Right lobe of liver (tissue), 6 donors: ENCODE results near the gene MAP3K4. TPM values are rescaled to one million over a fixed set of nuclear protein-coding genes. Genes with fewer than 3 reads are reported as not detected.
A peak's percentile ranks its signal among the peaks of the same experiment; 100 is the strongest.
"Not testable (repeated sequence)": the region's sequence is repeated elsewhere in the genome, so short reads cannot be mapped to it uniquely, and the experiment has no call there.

Experiments
- ATAC-seq, 4 donors: fragments of 200-7000 bp; cut with Tn5 transposase; one replicate each; pipeline ENCODE4 v1.9.1; 2020; ENCODE audit warnings: mild to moderate bottlenecking in 4 of 4, moderate library complexity in 4 of 4
- DNase-seq, 3 donors: peaks; one replicate each; pipeline ENCODE4 v3.0.0-alpha.2; 2020
- H3K27ac ChIP-seq, 3 donors: fragments of 200-600 bp; one replicate each; pipeline ENCODE4 v1.8.0; 2022
- H3K27me3 ChIP-seq, 2 donors: fragments of 200-600 bp; one replicate each; pipeline ENCODE4 v1.8.0; 2022
- H3K36me3 ChIP-seq, 4 donors: fragments of 200-600 bp; sonication (generic) in 1 of 4; one replicate each; pipeline versions ENCODE4 v1.5.1 to v1.8.0; 2017 to 2022; ENCODE audit warnings: control low read depth in 1 of 4
- H3K4me1 ChIP-seq, 4 donors: fragments of 200-600 bp; sonication (generic) in 1 of 4; one replicate each; pipeline versions ENCODE4 v1.5.1 to v1.8.0; 2017 to 2022; ENCODE audit warnings: control low read depth in 1 of 4
- H3K4me3 ChIP-seq, 3 donors: fragments of 200-600 bp; one replicate each; pipeline ENCODE4 v1.8.0; 2022
- H3K9me3 ChIP-seq, 4 donors: fragments of 200-600 bp; sonication (generic) in 1 of 4; one replicate each; pipeline versions ENCODE4 v1.5.1 to v1.8.0; 2017 to 2022; ENCODE audit warnings: control low read depth in 1 of 4
- CTCF ChIP-seq, 4 donors: fragments of 200-600 bp in 3 of 4; fragments of 450-650 bp in 1 of 4; IDR thresholded peaks; one replicate each; pipeline versions ENCODE4 v1.5.1 to v1.8.0; 2016 to 2022; ENCODE audit warnings: antibody characterized with exemption in 4 of 4, mild to moderate bottlenecking in 2 of 4
- POLR2A ChIP-seq: fragments of 450-650 bp; IDR thresholded peaks from one replicate; pipeline ENCODE4 v1.6.1; 2017; ENCODE audit warnings: antibody characterized with exemption, mild to moderate bottlenecking
- WGBS: methylation state at CpG from one replicate; pipeline ENCODE4 v1.1.6; 2018; ENCODE audit warnings: low coverage, low lambda C conversion rate; ENCODE audit not compliant: insufficient coverage; ENCODE audit errors: missing lambda C conversion rate; 5-methylcytosine and 5-hydroxymethylcytosine counted together
- intact Hi-C, 2 donors: fragments of 100-400 bp; cut with DNase I; formaldehyde crosslinking; loops; one replicate each; pipeline versions ENCODE4 v1.11.2 to v1.14.1; 2022
- total RNA-seq, 6 experiments: library from RNA; depleted of rRNA in 2 of 6; stranded (reverse); fragments of >200 nt in 2 of 6; fragmentation: NEBNext Ultra II Directional in 3 of 6; extraction: Animal tissue kit (Norgen Biotek cat#: 25700) in 3 of 6; gene quantifications; one replicate each; pipeline versions ENCODE4 v1.1.0 to v1.2.4, GENCODE V29; 2016 to 2023
- donor health status: DM: no; HTN: yes; CAD: no.
- donor health status: DM: no; HTN: no; CAD: no.
- donor health status: DM: no; HTN: no; CAD: no.
- donor health status: DM: no; HTN: yes; CAD: no.
- donor health status: DM: no; HTN: yes; CAD: no.

Gene MAP3K4
- total RNA-seq, 6 experiments from 2014 or later: 9.4 to 20.5 (median 13.1) TPM

- TF ChIP-seq POLR2A: no peak
- no peak for TF ChIP-seq CTCF (IDR thresholded peaks at IDR 0.05)
- no peak overlapping the region for H3K27ac ChIP-seq
- WGBS: 75% methylated on average over 7 of the region's 7 CpGs
- no peak overlapping the region for H3K4me3 ChIP-seq
- H3K36me3 ChIP-seq: peaks cover 0 to 40% (median 1%) of the 10 kb centered on the region in 4 donors
- H3K9me3 ChIP-seq: no peaks in the 10 kb centered on the region
- no peaks in the 10 kb centered on the region for H3K4me1 ChIP-seq
- ATAC-seq (peak in 3 of 4 donors; percentile 40 to 68 (median 67)), DNase-seq (no peak)
- H3K27me3 ChIP-seq: no peaks in the 10 kb centered on the region
- intact Hi-C loops: no loop called here
Measured at GRCh38 chr6:161117308-161117707, 125.7 kb downstream of the MAP3K4 start.

GRCh38 chr6:161117942-161118341 lies 126.4 kb downstream of the MAP3K4 start:
- no peaks in the 10 kb centered on the region for H3K4me1 ChIP-seq
- H3K27ac ChIP-seq: no peak overlapping the region
- H3K4me3 ChIP-seq: no peak overlapping the region
- peaks cover 0 to 35% (median 1%) of the 10 kb centered on the region in 4 donors for H3K36me3 ChIP-seq
- 100% methylated on average over 2 of the region's 2 CpGs for WGBS
- intact Hi-C loops: no loop called here
- DNase-seq: no peak
- no peak for ATAC-seq
- H3K27me3 ChIP-seq: no peaks in the 10 kb centered on the region
- no peaks in the 10 kb centered on the region for H3K9me3 ChIP-seq
- TF ChIP-seq POLR2A (no peak), CTCF (IDR thresholded peaks at IDR 0.05) (no peak)

GRCh38 chr6:161123319-161123718 lies 131.8 kb downstream of the MAP3K4 start:
- intact Hi-C loops, H3K36me3 ChIP-seq, DNase-seq, ATAC-seq, H3K27me3 ChIP-seq, H3K4me1 ChIP-seq, H3K27ac ChIP-seq, H3K4me3 ChIP-seq, H3K9me3 ChIP-seq: not testable (repeated sequence)

- intact Hi-C loops: no loop called here
- TF ChIP-seq CTCF (IDR thresholded peaks at IDR 0.05) (no peak), POLR2A (no peak)
- H3K4me1 ChIP-seq: no peaks in the 10 kb centered on the region
- H3K9me3 ChIP-seq: peaks cover 0 to 5% (median 0%) of the 10 kb centered on the region in 4 donors
- no peak for ATAC-seq
- H3K27ac ChIP-seq: no peak overlapping the region
- no peak for DNase-seq
- no peaks in the 10 kb centered on the region for H3K27me3 ChIP-seq
- 92% methylated on average over 2 of the region's 2 CpGs for WGBS
- H3K4me3 ChIP-seq: no peak overlapping the region
- no peaks in the 10 kb centered on the region for H3K36me3 ChIP-seq
Measured at GRCh38 chr6:161125591-161125990, 134.0 kb downstream of the MAP3K4 start.

- no peaks in the 10 kb centered on the region for H3K27me3 ChIP-seq
- H3K4me1 ChIP-seq: no peaks in the 10 kb centered on the region
- TF ChIP-seq POLR2A (no peak), CTCF (IDR thresholded peaks at IDR 0.05) (no peak)
- WGBS: 100% methylated on average over 1 of the region's 7 CpGs
- no peak overlapping the region for H3K4me3 ChIP-seq
- no peak overlapping the region for H3K27ac ChIP-seq
- ATAC-seq (no peak), DNase-seq (no peak)
- no peaks in the 10 kb centered on the region for H3K36me3 ChIP-seq
- peaks cover 0 to 5% (median 0%) of the 10 kb centered on the region in 4 donors for H3K9me3 ChIP-seq
- intact Hi-C loops: no loop called here
Measured at GRCh38 chr6:161127071-161127740, 135.6 kb downstream of the MAP3K4 start.
